ENCODE measurements around the gene HK1.

HK1 gene

GRCh38 chr10:69394020-69394419 lies 115.7 kb downstream of the HK1 start:
- no peak for TF ChIP-seq EZH2 (optimal IDR thresholded peaks at IDR 0.05; ENCODE audit: low read depth, low read length)
- TF ChIP-seq, protein P1, sequence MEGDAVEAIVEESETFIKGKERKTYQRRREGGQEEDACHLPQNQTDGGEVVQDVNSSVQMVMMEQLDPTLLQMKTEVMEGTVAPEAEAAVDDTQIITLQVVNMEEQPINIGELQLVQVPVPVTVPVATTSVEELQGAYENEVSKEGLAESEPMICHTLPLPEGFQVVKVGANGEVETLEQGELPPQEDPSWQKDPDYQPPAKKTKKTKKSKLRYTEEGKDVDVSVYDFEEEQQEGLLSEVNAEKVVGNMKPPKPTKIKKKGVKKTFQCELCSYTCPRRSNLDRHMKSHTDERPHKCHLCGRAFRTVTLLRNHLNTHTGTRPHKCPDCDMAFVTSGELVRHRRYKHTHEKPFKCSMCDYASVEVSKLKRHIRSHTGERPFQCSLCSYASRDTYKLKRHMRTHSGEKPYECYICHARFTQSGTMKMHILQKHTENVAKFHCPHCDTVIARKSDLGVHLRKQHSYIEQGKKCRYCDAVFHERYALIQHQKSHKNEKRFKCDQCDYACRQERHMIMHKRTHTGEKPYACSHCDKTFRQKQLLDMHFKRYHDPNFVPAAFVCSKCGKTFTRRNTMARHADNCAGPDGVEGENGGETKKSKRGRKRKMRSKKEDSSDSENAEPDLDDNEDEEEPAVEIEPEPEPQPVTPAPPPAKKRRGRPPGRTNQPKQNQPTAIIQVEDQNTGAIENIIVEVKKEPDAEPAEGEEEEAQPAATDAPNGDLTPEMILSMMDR (IDR thresholded peaks at IDR 0.05; ENCODE audit: low read length): no peak
- no peak for TF ChIP-seq EZH2phosphoT487 (IDR thresholded peaks at IDR 0.05; ENCODE audit: low read length)
- no peaks in the 10 kb centered on the region for H3K36me3 ChIP-seq (replicated peaks; ENCODE audit: insufficient read depth, low read length)
- no peaks in the 10 kb centered on the region for H3F3A ChIP-seq (ENCODE audit: insufficient read depth, low read length)
- no peaks in the 10 kb centered on the region for H3K4me1 ChIP-seq (ENCODE audit: low read length)
- no peaks in the 10 kb centered on the region for H3K27me3 ChIP-seq (replicated peaks; ENCODE audit: insufficient read depth, low read length)
- H3K79me2 ChIP-seq (ENCODE audit: low read length): no peaks in the 10 kb centered on the region
- no peaks in the 10 kb centered on the region for H3K9me3 ChIP-seq (replicated peaks; ENCODE audit: insufficient read depth, low read length)
- H3K27ac ChIP-seq (ENCODE audit: low read length): no peak overlapping the region
- DNase-seq: no peak
- no peaks in the 10 kb centered on the region for H3K9me2 ChIP-seq (replicated peaks; ENCODE audit: insufficient read depth, low read length)
- H3K4me3 ChIP-seq (ENCODE audit: low read length): no peak overlapping the region
- H4K20me1 ChIP-seq (ENCODE audit: insufficient read depth, low read length): no peaks in the 10 kb centered on the region
- no peak overlapping the region for H3K4me2 ChIP-seq (ENCODE audit: low read depth, low read length)
- no peak overlapping the region for H2AFZ ChIP-seq (ENCODE audit: low read length)
- no peak overlapping the region for H3K9ac ChIP-seq (ENCODE audit: low read length)

GRCh38 chr10:69397972-69398371 lies 119.7 kb downstream of the HK1 start:
- H3K36me3 ChIP-seq (replicated peaks; ENCODE audit: insufficient read depth, low read length): no peaks in the 10 kb centered on the region
- H3K9me3 ChIP-seq (replicated peaks; ENCODE audit: insufficient read depth, low read length): no peaks in the 10 kb centered on the region
- no peak overlapping the region for H3K4me2 ChIP-seq (ENCODE audit: low read depth, low read length)
- DNase-seq: no peak
- no peak overlapping the region for H3K4me3 ChIP-seq (ENCODE audit: low read length)
- H3K79me2 ChIP-seq (ENCODE audit: low read length): no peaks in the 10 kb centered on the region
- no peak overlapping the region for H3K9ac ChIP-seq (ENCODE audit: low read length)
- H3K4me1 ChIP-seq (ENCODE audit: low read length): no peaks in the 10 kb centered on the region
- no peak for TF ChIP-seq EZH2 (optimal IDR thresholded peaks at IDR 0.05; ENCODE audit: low read depth, low read length)
- TF ChIP-seq EZH2phosphoT487 (IDR thresholded peaks at IDR 0.05; ENCODE audit: low read length): no peak
- TF ChIP-seq, protein P1 (IDR thresholded peaks at IDR 0.05; ENCODE audit: low read length): no peak
- no peaks in the 10 kb centered on the region for H3K27me3 ChIP-seq (replicated peaks; ENCODE audit: insufficient read depth, low read length)
- H4K20me1 ChIP-seq (ENCODE audit: insufficient read depth, low read length): no peaks in the 10 kb centered on the region
- H3K27ac ChIP-seq (ENCODE audit: low read length): no peak overlapping the region
- H3F3A ChIP-seq (ENCODE audit: insufficient read depth, low read length): no peaks in the 10 kb centered on the region
- no peak overlapping the region for H2AFZ ChIP-seq (ENCODE audit: low read length)
- no peaks in the 10 kb centered on the region for H3K9me2 ChIP-seq (replicated peaks; ENCODE audit: insufficient read depth, low read length)

DNA sequence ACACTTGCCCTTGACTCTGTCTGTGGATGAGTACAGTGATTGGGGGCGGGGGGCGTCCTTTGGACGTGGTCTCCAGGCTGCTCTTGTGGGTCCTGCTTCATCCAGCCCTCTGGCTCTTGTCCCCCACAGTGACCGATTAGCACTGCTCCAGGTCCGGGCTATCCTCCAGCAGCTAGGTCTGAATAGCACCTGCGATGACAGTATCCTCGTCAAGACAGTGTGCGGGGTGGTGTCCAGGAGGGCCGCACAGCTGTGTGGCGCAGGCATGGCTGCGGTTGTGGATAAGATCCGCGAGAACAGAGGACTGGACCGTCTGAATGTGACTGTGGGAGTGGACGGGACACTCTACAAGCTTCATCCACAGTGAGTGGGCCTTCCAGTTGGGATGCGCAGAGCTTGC lies 120.2 kb downstream of the HK1 start:
- Histone ChIP-seq H3F3A (ENCODE audit: insufficient read depth, low read length) (no peaks in the 10 kb centered on the region), H3K4me3 (ENCODE audit: low read length) (no peak overlapping the region), H3K9ac (ENCODE audit: low read length) (no peak overlapping the region), H3K4me2 (ENCODE audit: low read depth, low read length) (no peak overlapping the region), H3K9me3 (replicated peaks; ENCODE audit: insufficient read depth, low read length) (no peaks in the 10 kb centered on the region), H4K20me1 (ENCODE audit: insufficient read depth, low read length) (no peaks in the 10 kb centered on the region), H3K9me2 (replicated peaks; ENCODE audit: insufficient read depth, low read length) (no peaks in the 10 kb centered on the region), H3K27ac (ENCODE audit: low read length) (no peak overlapping the region), H3K79me2 (ENCODE audit: low read length) (no peaks in the 10 kb centered on the region), H3K27me3 (replicated peaks; ENCODE audit: insufficient read depth, low read length) (no peaks in the 10 kb centered on the region), H2AFZ (ENCODE audit: low read length) (no peak overlapping the region), H3K4me1 (ENCODE audit: low read length) (no peaks in the 10 kb centered on the region), H3K36me3 (replicated peaks; ENCODE audit: insufficient read depth, low read length) (no peaks in the 10 kb centered on the region)
- no peak for DNase-seq
- no peak for TF ChIP-seq EZH2phosphoT487 (IDR thresholded peaks at IDR 0.05; ENCODE audit: low read length)
- no peak for TF ChIP-seq EZH2 (optimal IDR thresholded peaks at IDR 0.05; ENCODE audit: low read depth, low read length)
- TF ChIP-seq, protein P1 (IDR thresholded peaks at IDR 0.05; ENCODE audit: low read length): no peak

Measured in MM.1S (cell line).